Measurements from ENCODE around the gene C2CD5. TPM values are rescaled to one million over a fixed set of nuclear protein-coding genes. Genes with fewer than 3 reads are reported as not detected.

Gene C2CD5
- total and polyA plus RNA-seq, 2 donors (not counting 1 experiment from before 2014, with no cell fraction given): 24.6 to 61.7 TPM

- POLR2A ChIA-PET: no interaction called here
- H3K4me1 ChIP-seq (ENCODE audit: control insufficient read depth in 2 of 2, insufficient read depth in 2 of 2, low read length in 2 of 2): no peaks in the 10 kb centered on the region
Observed at GRCh38 chr12:22578328-22578727, 34.0 kb upstream of the C2CD5 start.

GRCh38 chr12:22577667-22578066 is 33.3 kb upstream of the C2CD5 start:
- Histone ChIP-seq H3K4me3 (ENCODE audit: control extremely low read depth in 1 of 5, extremely low read depth in 1 of 5, insufficient read depth in 1 of 5, low read depth in 2 of 5, low read length in 4 of 5) (no peak overlapping the region), H3K4me2 (replicated peaks; ENCODE audit: low read depth, low read length, poor library complexity, severe bottlenecking) (no peak overlapping the region), H2AFZ (ENCODE audit: insufficient read depth, low read depth, low read length, poor library complexity, severe bottlenecking) (no peak overlapping the region), H3K27ac (ENCODE audit: low read length in 2 of 2) (no peak overlapping the region), H3K4me1 (ENCODE audit: control insufficient read depth in 2 of 2, insufficient read depth in 2 of 2, low read length in 2 of 2) (no peaks in the 10 kb centered on the region), H3K9ac (ENCODE audit: low read length) (no peak overlapping the region), H3K27me3 (replicated peaks in 1 of 4; ENCODE audit: control extremely low read depth in 1 of 4, control insufficient read depth in 3 of 4, insufficient read depth in 4 of 4, low read length in 3 of 4) (no peaks in the 10 kb centered on the region), H3K36me3 (replicated peaks in 1 of 2; ENCODE audit: control extremely low read depth in 1 of 2, control insufficient read depth in 1 of 2, extremely low read depth in 1 of 2, insufficient read depth in 2 of 2, low read length in 1 of 2) (no peaks in the 10 kb centered on the region), H3K79me2 (ENCODE audit: control insufficient read depth, insufficient read depth, low read length) (no peaks in the 10 kb centered on the region), H4K20me1 (ENCODE audit: control insufficient read depth, insufficient read depth, low read length, poor library complexity, severe bottlenecking) (no peaks in the 10 kb centered on the region), H3K9me3 (ENCODE audit: control extremely low read depth in 1 of 3, control insufficient read depth in 2 of 3, insufficient read depth in 1 of 3, low read length in 2 of 3) (no peaks in the 10 kb centered on the region)
- Mint-ChIP-seq H3K27me3 (no peaks in the 10 kb centered on the region), H3K27ac (no peak overlapping the region), H3K9me3 (ENCODE audit: insufficient read depth) (no peaks in the 10 kb centered on the region), H3K4me3 (no peak overlapping the region), H3K4me1 (no peaks in the 10 kb centered on the region)
- intact Hi-C loops (cut with micrococcal nuclease): no loop called here
- no peak for ATAC-seq (ENCODE audit: low read depth)
- ChIA-PET POLR2A (no interaction called here), CTCF (no interaction called here)
- DNase-seq: no peak
- TF ChIP-seq EZH2 (IDR thresholded peaks at IDR 0.05; ENCODE audit: borderline replicate concordance, insufficient read depth, low read depth, low read length, poor library complexity, severe bottlenecking) (no peak), CTCF (IDR thresholded peaks at IDR 0.05) (no peak)
- no CpG with 5 or more reads among the region's 1 CpG for WGBS (ENCODE audit: insufficient coverage)

More at GRCh38 chr12:22578328-22578727, 34.0 kb upstream of the C2CD5 start:
- Histone ChIP-seq H3K27me3 (replicated peaks in 1 of 4; ENCODE audit: control extremely low read depth in 1 of 4, control insufficient read depth in 3 of 4, insufficient read depth in 4 of 4, low read length in 3 of 4) (no peaks in the 10 kb centered on the region), H4K20me1 (ENCODE audit: control insufficient read depth, insufficient read depth, low read length, poor library complexity, severe bottlenecking) (no peaks in the 10 kb centered on the region), H3K79me2 (ENCODE audit: control insufficient read depth, insufficient read depth, low read length) (no peaks in the 10 kb centered on the region), H3K36me3 (replicated peaks in 1 of 2; ENCODE audit: control extremely low read depth in 1 of 2, control insufficient read depth in 1 of 2, extremely low read depth in 1 of 2, insufficient read depth in 2 of 2, low read length in 1 of 2) (no peaks in the 10 kb centered on the region), H3K9me3 (ENCODE audit: control extremely low read depth in 1 of 3, control insufficient read depth in 2 of 3, insufficient read depth in 1 of 3, low read length in 2 of 3) (no peaks in the 10 kb centered on the region), H3K9ac (ENCODE audit: low read length) (no peak overlapping the region), H3K4me2 (replicated peaks; ENCODE audit: low read depth, low read length, poor library complexity, severe bottlenecking) (no peak overlapping the region), H3K27ac (ENCODE audit: low read length in 2 of 2) (no peak overlapping the region), H3K4me3 (ENCODE audit: control extremely low read depth in 1 of 5, extremely low read depth in 1 of 5, insufficient read depth in 1 of 5, low read depth in 2 of 5, low read length in 4 of 5) (no peak overlapping the region), H2AFZ (ENCODE audit: insufficient read depth, low read depth, low read length, poor library complexity, severe bottlenecking) (no peak overlapping the region)
- Mint-ChIP-seq H3K4me3 (no peak overlapping the region), H3K27ac (no peak overlapping the region), H3K9me3 (ENCODE audit: insufficient read depth) (no peaks in the 10 kb centered on the region), H3K4me1 (no peaks in the 10 kb centered on the region), H3K27me3 (no peaks in the 10 kb centered on the region)
- DNase-seq (no peak), ATAC-seq (ENCODE audit: low read depth) (no peak)
- CTCF ChIA-PET: no interaction called here
- TF ChIP-seq CTCF (IDR thresholded peaks at IDR 0.05) (no peak), EZH2 (IDR thresholded peaks at IDR 0.05; ENCODE audit: borderline replicate concordance, insufficient read depth, low read depth, low read length, poor library complexity, severe bottlenecking) (no peak)
- intact Hi-C loops (cut with micrococcal nuclease): no loop called here
- WGBS (ENCODE audit: insufficient coverage): 100% methylated on average over 1 of the region's 3 CpGs

Measured in B cell (primary cell).